ENCODE measurements around the gene ZNRF3.
A peak's percentile ranks its signal among the peaks of the same experiment; 100 is the strongest.

Gene ZNRF3

GRCh38 chr22:29000641-29001040, 117.3 kb downstream of the ZNRF3 start:
- no peak overlapping the region for H3K4me3 ChIP-seq (ENCODE audit: low read depth, low read length)
- CTCF ChIA-PET, result interaction anchor here (0.6 to 1.8 kb wide), 5 partner anchors 32 to 291 kb away, joined by 3 to 7 read pairs (median 3); no protein-coding TSS in a partner anchor
- H3K36me3 ChIP-seq (ENCODE audit: control insufficient read depth in 2 of 2, insufficient read depth in 1 of 2, low read length in 2 of 2), result peaks cover 0 to 5% of the 10 kb centered on the region in 2 experiments; a peak in 2 of 3 replicates
- H3K9me3 ChIP-seq (ENCODE audit: control insufficient read depth, insufficient read depth, low read depth, low read length), result no peaks in the 10 kb centered on the region
- POLR2A ChIA-PET, result interaction anchor here (0.6 to 0.7 kb wide), 3 partner anchors 63 to 813 kb away, joined by 4 to 9 read pairs (median 5); no protein-coding TSS in a partner anchor
- TF ChIP-seq ZNF114 (tag by site-specific recombination; IDR thresholded peaks at IDR 0.05) (no peak), ZFHX2 (tag by site-specific recombination; conservative IDR thresholded peaks at IDR 0.05) (0 out of 2 replicates have a peak, but pooled peaks have one; percentile 18), KLF1 (tag by site-specific recombination; IDR thresholded peaks at IDR 0.05) (peak; percentile 57; the same call in 1 of the 2 replicates), PATZ1 (tag by site-specific recombination; IDR thresholded peaks at IDR 0.05) (no peak)
- H3K27ac ChIP-seq (ENCODE audit: extremely low read depth, low read depth, low read length), result no peak overlapping the region
- peaks cover 12% of the 10 kb centered on the region for H3K4me1 ChIP-seq (ENCODE audit: control insufficient read depth, insufficient read depth, low read length)

GRCh38 chr22:29002603-29003002, 119.2 kb downstream of the ZNRF3 start:
- TF ChIP-seq KLF10 (tag by site-specific recombination; IDR thresholded peaks at IDR 0.05), result no peak
- no peak for TF ChIP-seq ZNF248 (tag by site-specific recombination; IDR thresholded peaks at IDR 0.05)
- TF ChIP-seq ZNF488 (tag by site-specific recombination; IDR thresholded peaks at IDR 0.05), result no peak
- TF ChIP-seq SCRT2 (tag by site-specific recombination; IDR thresholded peaks at IDR 0.05), result peak; percentile 70; the same call in 1 of the 2 replicates
- TF ChIP-seq SCRT1 (tag by site-specific recombination; IDR thresholded peaks at IDR 0.05; ENCODE audit: borderline replicate concordance), result peak; percentile 74; the same call in 1 of the 2 replicates
- TF ChIP-seq ZNF266 (tag by site-specific recombination; IDR thresholded peaks at IDR 0.05; ENCODE audit: low read depth), result no peak
- no peak for TF ChIP-seq ZBTB48 (tag by site-specific recombination; IDR thresholded peaks at IDR 0.05)
- no peaks in the 10 kb centered on the region for H3K9me3 ChIP-seq (ENCODE audit: control insufficient read depth, insufficient read depth, low read depth, low read length)
- H3K4me1 ChIP-seq (ENCODE audit: control insufficient read depth, insufficient read depth, low read length), result peaks cover 12% of the 10 kb centered on the region
- H3K4me3 ChIP-seq (ENCODE audit: low read depth, low read length), result no peak overlapping the region
- no peaks in the 10 kb centered on the region; a peak in 1 of 3 replicates for H3K36me3 ChIP-seq (ENCODE audit: control insufficient read depth in 2 of 2, insufficient read depth in 1 of 2, low read length in 2 of 2)
- no peak overlapping the region for H3K27ac ChIP-seq (ENCODE audit: extremely low read depth, low read depth, low read length)
- CTCF ChIA-PET, result interaction anchor here (0.7 to 1.2 kb wide), 3 partner anchors 21 to 1030 kb away, joined by 3 to 5 read pairs (median 3); no protein-coding TSS in a partner anchor
- POLR2A ChIA-PET, result interaction anchor here (0.5 to 0.6 kb wide), 2 partner anchors 219 to 917 kb away, joined by 3 to 4 read pairs; no protein-coding TSS in a partner anchor

- H3K4me3 ChIP-seq (ENCODE audit: low read depth, low read length), result no peak overlapping the region
- TF ChIP-seq GLI2 (tag by site-specific recombination; IDR thresholded peaks at IDR 0.05; ENCODE audit: borderline replicate concordance, low read depth) (no peak), ZNF394 (tag by site-specific recombination; IDR thresholded peaks at IDR 0.05; ENCODE audit: borderline replicate concordance) (0 out of 2 replicates have a peak, but pooled peaks have one; percentile 22)
- peaks cover 12% of the 10 kb centered on the region for H3K4me1 ChIP-seq (ENCODE audit: control insufficient read depth, insufficient read depth, low read length)
- H3K9me3 ChIP-seq (ENCODE audit: control insufficient read depth, insufficient read depth, low read depth, low read length), result no peaks in the 10 kb centered on the region
- H3K36me3 ChIP-seq (ENCODE audit: control insufficient read depth in 2 of 2, insufficient read depth in 1 of 2, low read length in 2 of 2), result no peaks in the 10 kb centered on the region
- no peak overlapping the region for H3K27ac ChIP-seq (ENCODE audit: extremely low read depth, low read depth, low read length)
- POLR2A ChIA-PET, result no interaction called here
- CTCF ChIA-PET, result interaction anchor here (0.7 to 0.9 kb wide), 4 partner anchors 16 to 1029 kb away, joined by 3 to 5 read pairs (median 3); no protein-coding TSS in a partner anchor
These were observed 120.2 kb downstream of the ZNRF3 start for GRCh38 chr22:29003552-29003951.

- ChIA-PET CTCF (interaction anchor here (0.7 to 1.5 kb wide), 5 partner anchors 13 to 41 kb away, joined by 3 to 4 read pairs (median 3); no protein-coding TSS in a partner anchor), POLR2A (interaction anchor here (1.4 kb wide), 1 partner anchor 27 kb away, joined by 3 read pairs; no protein-coding TSS in a partner anchor)
- peak overlapping the region; percentile 63 for H3K27ac ChIP-seq (ENCODE audit: extremely low read depth, low read depth, low read length)
- H3K36me3 ChIP-seq (ENCODE audit: control insufficient read depth in 2 of 2, insufficient read depth in 1 of 2, low read length in 2 of 2), result no peaks in the 10 kb centered on the region
- peaks cover 12% of the 10 kb centered on the region for H3K4me1 ChIP-seq (ENCODE audit: control insufficient read depth, insufficient read depth, low read length)
- H3K9me3 ChIP-seq (ENCODE audit: control insufficient read depth, insufficient read depth, low read depth, low read length), result no peaks in the 10 kb centered on the region
- TF ChIP-seq ZNF394 (tag by site-specific recombination; IDR thresholded peaks at IDR 0.05; ENCODE audit: borderline replicate concordance) (0 out of 2 replicates have a peak, but pooled peaks have one; percentile 5), FEZF1 (tag by site-specific recombination; IDR thresholded peaks at IDR 0.05) (0 out of 2 replicates have a peak, but pooled peaks have one; percentile 13), ZNF600 (tag by site-specific recombination; IDR thresholded peaks at IDR 0.05) (peak; percentile 53; the same call in 1 of the 2 replicates), ZNF114 (tag by site-specific recombination; IDR thresholded peaks at IDR 0.05) (no peak), ZNF335 (tag by site-specific recombination; conservative IDR thresholded peaks at IDR 0.05) (peak; percentile 44; the same call in 1 of the 2 replicates)
- H3K4me3 ChIP-seq (ENCODE audit: low read depth, low read length), result no peak overlapping the region
These were observed 120.7 kb downstream of the ZNRF3 start for GRCh38 chr22:29003975-29004646.
